ENCODE data around the gene NEDD9. TPM values are rescaled to one million over a fixed set of nuclear protein-coding genes. Genes with fewer than 3 reads are reported as not detected.

NEDD9 gene
- total RNA-seq, 1 donor from 2014 or later, result 36.9 TPM

DNA sequence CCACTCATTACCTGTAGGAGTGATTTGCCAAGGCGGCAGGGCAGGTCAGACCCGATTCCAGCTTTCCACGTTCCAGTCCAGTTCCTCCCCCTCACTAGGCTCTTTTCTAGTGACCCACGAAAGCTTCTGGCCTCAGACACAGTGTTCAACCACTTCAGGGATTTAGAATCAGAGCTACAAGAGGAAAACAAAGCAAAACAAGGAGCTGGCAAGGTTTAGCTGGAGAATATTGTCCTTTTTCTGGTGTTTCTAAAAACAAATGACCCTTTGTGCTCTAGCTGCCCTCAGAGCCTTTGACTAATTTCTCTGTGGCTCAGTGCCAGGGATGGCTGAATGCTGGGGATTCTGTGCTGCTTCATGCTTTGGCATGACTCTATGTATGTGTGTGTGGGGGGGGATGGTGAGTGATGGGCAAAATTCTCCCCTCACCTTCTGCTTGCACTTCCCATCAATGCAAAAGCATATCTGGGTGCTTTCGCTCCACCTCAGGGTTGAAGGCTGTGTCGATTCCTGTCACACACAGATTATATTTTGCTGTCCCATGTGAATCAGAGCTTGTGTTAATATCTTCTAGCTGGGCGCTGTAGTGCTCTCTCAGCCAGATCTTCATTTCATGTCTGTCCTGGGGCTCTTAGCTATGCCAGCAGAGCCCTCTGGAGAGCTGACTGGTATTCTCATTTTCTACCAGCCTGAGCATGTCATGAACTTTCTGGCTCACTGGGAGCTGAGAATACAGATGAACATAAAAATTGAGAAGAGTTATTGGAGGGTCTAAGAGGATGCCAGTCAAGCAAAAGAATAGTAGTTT, 19.3 kb upstream of the NEDD9 start:
- intact Hi-C loops (cut with micrococcal nuclease), result no loop called here
- peaks cover 57% of the 10 kb centered on the region for H3K36me3 Mint-ChIP-seq (ENCODE audit: low read depth)
- H3K4me1 Mint-ChIP-seq, result peaks cover 8% of the 10 kb centered on the region
- no peak overlapping the region for H3K27ac Mint-ChIP-seq
- H3K9me3 Mint-ChIP-seq, result peaks cover 8% of the 10 kb centered on the region
- H3K4me3 Mint-ChIP-seq, result no peak overlapping the region
- DNase-seq, result no peak
- H3K27me3 Mint-ChIP-seq, result no peaks in the 10 kb centered on the region

DNA sequence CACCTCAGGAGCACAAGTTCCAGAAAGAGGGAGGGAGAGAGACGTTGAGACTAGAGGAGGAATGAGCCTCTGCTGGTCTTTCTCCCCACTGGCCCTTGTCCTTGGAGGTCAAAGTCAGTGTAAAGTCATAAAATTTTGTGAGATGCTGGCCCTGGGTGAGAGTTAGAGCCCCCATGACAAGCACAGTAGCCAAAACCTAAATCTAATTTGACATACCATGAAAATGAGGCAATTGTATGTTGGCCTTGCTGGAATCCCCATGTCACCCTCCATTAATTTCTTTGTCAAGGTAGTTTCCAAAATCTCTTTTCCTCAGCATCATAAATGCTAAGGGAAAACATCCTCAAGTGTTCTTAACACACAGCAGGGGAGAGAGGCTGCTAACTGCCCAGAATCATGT, 17.6 kb upstream of the NEDD9 start:
- Mint-ChIP-seq H3K27me3 (no peaks in the 10 kb centered on the region), H3K4me3 (no peak overlapping the region), H3K4me1 (peaks cover 5% of the 10 kb centered on the region), H3K27ac (no peak overlapping the region), H3K36me3 (ENCODE audit: low read depth) (peaks cover 52% of the 10 kb centered on the region), H3K9me3 (peaks cover 4% of the 10 kb centered on the region)
- intact Hi-C loops (cut with micrococcal nuclease), result no loop called here
- no peak for DNase-seq

DNA sequence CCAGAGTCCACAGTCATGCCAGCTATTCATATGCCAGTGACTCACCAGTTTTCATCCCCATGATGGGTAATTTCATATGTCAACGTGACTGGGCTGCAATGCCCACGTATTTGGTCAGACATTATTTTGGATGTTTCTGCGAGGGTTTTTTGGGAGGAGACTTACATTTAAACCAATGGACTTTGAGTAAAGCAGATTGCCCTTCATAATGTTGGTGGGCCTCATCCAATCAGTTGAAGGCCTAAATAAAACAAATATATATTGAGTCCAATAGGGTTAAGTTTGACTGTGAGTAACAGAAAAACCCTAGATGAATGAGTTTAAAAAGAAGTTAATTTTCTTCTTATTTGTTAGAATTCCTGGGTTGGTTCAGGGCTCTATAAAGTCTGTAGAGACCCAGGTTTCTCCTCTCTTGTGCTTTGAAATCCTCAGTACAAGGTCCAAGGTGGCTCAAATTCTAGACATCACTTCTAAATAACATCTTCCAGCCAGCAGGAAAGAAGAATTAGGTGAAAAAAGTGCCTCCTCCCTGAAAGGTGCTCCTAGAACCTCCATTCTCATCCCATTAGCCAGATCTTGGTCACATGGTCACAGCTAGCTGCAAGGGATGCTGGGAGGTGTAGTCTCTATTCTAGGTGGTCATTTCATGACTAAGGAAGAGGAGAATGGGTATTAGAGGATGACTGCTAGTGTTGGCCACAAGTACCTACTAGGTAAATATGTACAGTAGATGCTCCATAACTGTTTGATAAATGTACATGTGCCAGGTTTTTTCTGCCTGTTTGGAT, 16.7 kb upstream of the NEDD9 start:
- no peak for DNase-seq
- peaks cover 8% of the 10 kb centered on the region for H3K4me1 Mint-ChIP-seq
- no peaks in the 10 kb centered on the region for H3K9me3 Mint-ChIP-seq
- intact Hi-C loops (cut with micrococcal nuclease), result no loop called here
- no peak overlapping the region for H3K27ac Mint-ChIP-seq
- H3K27me3 Mint-ChIP-seq, result no peaks in the 10 kb centered on the region
- no peak overlapping the region for H3K4me3 Mint-ChIP-seq
- peaks cover 49% of the 10 kb centered on the region for H3K36me3 Mint-ChIP-seq (ENCODE audit: low read depth)

DNA sequence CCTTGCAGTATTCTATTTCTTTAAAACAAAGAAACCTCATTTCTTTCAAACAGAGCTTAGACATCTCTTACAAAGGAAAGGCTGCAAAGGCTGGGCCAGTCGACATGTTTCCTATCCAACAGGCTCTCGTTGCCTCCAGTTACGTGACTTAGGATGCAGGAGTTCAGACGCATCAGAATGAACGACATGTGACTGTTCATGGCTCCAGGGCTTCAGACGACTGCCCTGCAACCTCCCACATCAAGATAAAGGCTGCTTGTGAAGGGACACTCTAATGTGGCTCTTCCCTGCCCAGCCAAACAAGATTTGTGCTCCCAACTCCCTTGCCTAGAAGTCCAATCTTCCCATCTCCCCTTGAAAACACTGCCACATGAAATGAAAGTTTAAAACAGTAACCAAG, 14.3 kb upstream of the NEDD9 start:
- Mint-ChIP-seq H3K4me1 (peaks cover 10% of the 10 kb centered on the region), H3K27ac (no peak overlapping the region), H3K9me3 (peaks cover 4% of the 10 kb centered on the region), H3K36me3 (ENCODE audit: low read depth) (peaks cover 57% of the 10 kb centered on the region), H3K4me3 (no peak overlapping the region), H3K27me3 (no peaks in the 10 kb centered on the region)
- intact Hi-C loops (cut with micrococcal nuclease), result no loop called here
- DNase-seq, result no peak

DNA sequence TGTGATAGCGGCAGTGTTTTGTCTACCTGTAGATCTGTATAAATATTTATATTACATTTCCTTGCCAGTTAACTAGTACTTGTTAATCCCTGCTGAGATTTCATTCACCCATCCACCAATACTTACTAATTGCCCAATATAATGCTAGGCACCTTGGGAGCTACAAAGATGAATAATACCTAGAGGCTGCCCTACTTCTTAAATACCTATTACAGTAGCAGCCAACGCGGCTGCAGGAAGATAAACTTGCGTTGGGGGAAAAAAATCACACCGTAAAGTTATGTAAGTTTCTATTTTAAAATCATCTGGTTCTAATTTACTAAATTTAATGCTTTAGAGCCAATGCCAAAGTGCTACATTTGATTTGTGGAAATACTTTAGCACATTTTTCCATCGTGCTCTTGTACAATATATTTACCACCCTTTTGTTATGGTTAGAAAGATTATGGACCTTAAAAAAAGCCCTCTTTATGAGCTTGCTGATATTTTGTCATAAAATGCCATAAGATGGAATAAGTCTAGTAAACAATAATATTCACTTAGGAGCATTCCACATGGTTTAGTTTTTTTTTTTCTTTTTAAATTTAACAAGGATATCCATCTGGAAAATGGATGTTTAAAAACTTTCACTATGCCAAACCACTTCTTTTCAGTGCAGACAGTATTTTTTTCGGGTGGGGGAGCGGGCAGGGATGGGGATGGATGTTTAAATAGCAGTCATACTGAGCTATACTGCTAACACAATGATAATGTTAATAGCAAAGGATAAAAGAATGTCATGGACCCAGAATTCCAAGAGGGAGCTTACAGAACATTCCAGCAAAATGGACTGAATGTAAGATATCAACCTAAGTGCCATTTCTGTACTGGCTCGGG, 13.2 kb upstream of the NEDD9 start:
- no peaks in the 10 kb centered on the region for H3K27me3 Mint-ChIP-seq
- peaks cover 4% of the 10 kb centered on the region for H3K9me3 Mint-ChIP-seq
- no peak overlapping the region for H3K4me3 Mint-ChIP-seq
- H3K36me3 Mint-ChIP-seq (ENCODE audit: low read depth), result peaks cover 53% of the 10 kb centered on the region
- no peak overlapping the region for H3K27ac Mint-ChIP-seq
- intact Hi-C loops (cut with micrococcal nuclease), result no loop called here
- DNase-seq, result no peak
- peaks cover 14% of the 10 kb centered on the region for H3K4me1 Mint-ChIP-seq

DNA sequence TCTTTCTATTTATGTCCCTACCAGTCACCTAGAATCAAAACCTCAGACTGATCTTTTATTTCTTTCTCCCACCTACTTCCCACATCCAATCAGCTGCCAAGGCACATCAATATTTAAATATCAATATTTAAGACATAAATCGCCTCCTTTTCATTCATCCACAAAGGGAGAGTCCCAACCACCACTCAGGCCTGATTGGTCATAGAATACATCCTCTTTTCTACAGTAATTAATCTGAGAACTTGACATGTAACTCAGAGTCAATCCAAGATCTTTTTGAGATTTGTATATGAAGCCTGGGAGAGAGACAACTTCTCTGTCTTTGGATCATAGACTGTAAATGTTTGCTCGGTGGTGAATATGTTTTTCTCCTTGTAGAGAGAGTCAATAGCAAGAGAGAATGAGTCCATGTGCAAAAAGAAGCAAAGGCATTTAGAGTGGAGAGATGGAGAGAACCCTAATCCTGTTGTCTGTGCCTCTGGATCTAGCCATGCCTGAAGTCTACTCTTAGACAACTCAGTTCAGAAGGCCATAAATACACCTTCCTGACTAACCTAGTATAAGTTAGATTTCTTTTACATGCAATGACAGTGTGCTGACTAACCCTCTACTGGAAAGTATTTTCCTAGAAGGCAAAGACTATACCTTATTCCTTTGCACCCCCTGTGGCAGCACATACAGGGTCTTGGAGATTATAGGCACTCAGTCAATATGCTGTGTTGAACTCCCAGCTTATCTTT, 12.1 kb upstream of the NEDD9 start:
- Mint-ChIP-seq H3K4me1 (peaks cover 14% of the 10 kb centered on the region), H3K9me3 (peaks cover 4% of the 10 kb centered on the region), H3K27ac (no peak overlapping the region), H3K27me3 (no peaks in the 10 kb centered on the region), H3K4me3 (no peak overlapping the region), H3K36me3 (ENCODE audit: low read depth) (peaks cover 45% of the 10 kb centered on the region)
- intact Hi-C loops (cut with micrococcal nuclease), result no loop called here
- no peak for DNase-seq

DNA sequence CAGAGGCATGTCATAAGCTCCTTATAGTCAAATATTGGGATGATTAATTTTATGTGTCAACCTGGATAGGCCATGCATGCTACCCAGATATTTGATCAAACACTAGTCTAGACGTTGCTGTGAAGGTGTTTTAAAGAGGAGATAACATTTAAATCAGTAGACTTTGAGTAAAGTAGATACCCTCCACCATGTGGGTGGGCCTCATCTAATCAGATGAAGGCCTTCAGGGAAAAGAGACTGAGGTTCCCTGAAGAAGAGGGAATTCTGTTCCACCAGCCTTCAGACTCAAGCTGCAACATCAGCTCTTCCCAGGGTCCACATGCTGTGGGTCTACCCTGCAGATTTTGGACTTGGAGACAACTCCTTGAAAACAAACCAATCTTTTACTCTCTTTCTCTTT, 11.4 kb upstream of the NEDD9 start:
- Mint-ChIP-seq H3K27me3 (no peaks in the 10 kb centered on the region), H3K36me3 (ENCODE audit: low read depth) (peaks cover 41% of the 10 kb centered on the region), H3K4me1 (peaks cover 14% of the 10 kb centered on the region), H3K27ac (no peak overlapping the region), H3K9me3 (peaks cover 4% of the 10 kb centered on the region), H3K4me3 (no peak overlapping the region)
- intact Hi-C loops (cut with micrococcal nuclease), result no loop called here
- no peak for DNase-seq

DNA sequence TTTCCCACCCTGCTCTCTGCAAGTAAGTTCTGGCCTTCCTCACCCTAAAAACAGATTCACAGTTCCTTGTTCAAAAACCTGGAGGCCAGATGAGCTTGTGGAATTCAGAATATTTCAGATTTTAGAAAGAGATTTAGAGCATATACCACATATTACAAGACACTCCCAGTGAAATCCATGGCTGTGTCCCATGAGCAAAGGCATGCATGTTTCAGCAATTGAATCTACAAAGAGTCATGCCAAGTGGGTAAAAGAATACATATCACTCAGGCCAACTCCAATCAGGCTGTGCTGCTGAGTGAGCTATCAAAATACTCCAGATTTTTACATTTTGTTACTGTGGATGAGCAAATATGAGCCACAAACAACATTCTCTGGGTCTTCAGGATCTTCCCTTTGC, 10.2 kb upstream of the NEDD9 start:
- Mint-ChIP-seq H3K4me1 (peaks cover 14% of the 10 kb centered on the region), H3K27me3 (no peaks in the 10 kb centered on the region), H3K4me3 (no peak overlapping the region), H3K36me3 (ENCODE audit: low read depth) (peaks cover 43% of the 10 kb centered on the region), H3K27ac (no peak overlapping the region), H3K9me3 (peaks cover 7% of the 10 kb centered on the region)
- intact Hi-C loops (cut with micrococcal nuclease), result no loop called here
- DNase-seq, result no peak

DNA sequence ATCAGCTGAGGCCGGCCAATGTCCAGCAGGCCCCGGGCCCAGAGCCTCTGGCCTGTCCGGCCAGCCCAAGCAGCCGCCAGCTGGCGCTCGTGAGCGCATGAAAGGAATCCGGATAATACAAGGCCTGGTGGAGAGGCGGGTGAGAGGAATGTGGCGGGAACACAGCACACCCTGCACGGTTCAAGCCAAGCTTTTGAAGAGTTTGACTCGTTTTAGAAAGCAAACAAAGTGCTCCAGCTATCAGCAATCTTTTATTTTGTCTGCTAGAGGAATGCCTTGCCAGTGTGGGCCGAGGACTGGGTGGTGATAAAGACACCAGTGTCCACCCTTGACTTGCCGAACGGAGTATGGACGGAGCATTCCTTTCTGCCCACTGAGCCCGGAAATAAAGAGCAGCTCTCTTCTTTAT, 9.3 kb upstream of the NEDD9 start:
- Mint-ChIP-seq H3K27ac (no peak overlapping the region), H3K4me3 (no peak overlapping the region), H3K4me1 (peaks cover 17% of the 10 kb centered on the region), H3K36me3 (ENCODE audit: low read depth) (peaks cover 40% of the 10 kb centered on the region), H3K9me3 (peaks cover 7% of the 10 kb centered on the region), H3K27me3 (no peaks in the 10 kb centered on the region)
- intact Hi-C loops (cut with micrococcal nuclease), result no loop called here
- no peak for DNase-seq

DNA sequence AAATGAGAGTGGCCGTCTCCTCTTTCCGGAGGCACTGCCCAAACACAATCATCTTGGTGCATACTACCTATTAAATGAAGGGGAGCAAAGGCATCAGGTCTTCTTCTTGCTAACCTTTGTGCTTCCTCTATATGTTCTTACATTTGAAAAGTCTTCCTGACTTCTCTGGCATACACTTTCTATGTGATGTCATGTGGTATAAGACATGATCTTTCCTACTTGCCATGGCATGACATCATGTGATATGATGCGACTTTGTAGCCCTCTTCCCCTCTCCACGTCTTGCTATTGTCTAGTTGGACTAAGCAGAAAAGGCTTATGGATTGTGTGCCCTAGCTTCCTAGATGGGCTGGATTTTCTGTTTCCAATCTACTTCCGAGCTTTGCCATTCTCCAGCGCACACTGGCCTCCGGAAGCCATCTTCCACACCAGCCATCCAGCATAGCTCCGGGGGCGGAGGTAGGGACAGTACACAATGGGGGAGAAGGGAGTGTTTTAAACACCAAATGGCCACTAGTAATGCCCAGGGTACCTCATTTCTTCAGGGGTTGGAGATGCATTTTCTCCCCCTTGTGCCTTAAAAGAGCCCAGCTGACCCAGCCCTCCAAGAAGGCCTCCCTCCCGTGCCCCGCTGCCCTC, 8.8 kb upstream of the NEDD9 start:
- no peak for DNase-seq
- H3K9me3 Mint-ChIP-seq, result peaks cover 7% of the 10 kb centered on the region
- peaks cover 40% of the 10 kb centered on the region for H3K36me3 Mint-ChIP-seq (ENCODE audit: low read depth)
- H3K27me3 Mint-ChIP-seq, result no peaks in the 10 kb centered on the region
- no peak overlapping the region for H3K27ac Mint-ChIP-seq
- intact Hi-C loops (cut with micrococcal nuclease), result no loop called here
- H3K4me3 Mint-ChIP-seq, result no peak overlapping the region
- H3K4me1 Mint-ChIP-seq, result peaks cover 22% of the 10 kb centered on the region

DNA sequence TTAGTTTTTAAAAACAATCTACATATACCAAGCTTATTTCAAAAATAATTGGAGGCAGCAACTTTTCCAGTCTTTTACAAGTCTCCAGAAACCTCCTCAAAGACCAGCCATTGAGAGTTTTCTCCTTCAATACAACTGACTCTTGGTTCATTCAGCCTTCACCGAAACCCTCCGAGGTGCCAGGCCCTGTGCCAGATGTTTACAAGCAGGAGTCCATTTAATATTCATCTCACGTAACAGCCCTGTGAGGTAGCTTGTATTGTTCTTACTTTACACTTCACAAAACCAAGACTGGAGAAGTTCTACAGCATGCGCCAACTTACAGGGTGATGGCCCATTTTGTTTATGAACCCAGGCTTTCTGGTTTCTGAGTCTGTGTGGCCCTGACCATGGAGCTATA, 5.5 kb upstream of the NEDD9 start:
- no peak for DNase-seq
- no peaks in the 10 kb centered on the region for H3K27me3 Mint-ChIP-seq
- H3K4me1 Mint-ChIP-seq, result peaks cover 36% of the 10 kb centered on the region
- H3K36me3 Mint-ChIP-seq (ENCODE audit: low read depth), result peaks cover 26% of the 10 kb centered on the region
- intact Hi-C loops (cut with micrococcal nuclease), result loop anchor here (10.0 kb wide), 3 partner anchors 257 to 493 kb away; partner anchors contain the start of gene TMEM14B
- H3K4me3 Mint-ChIP-seq, result no peak overlapping the region
- H3K9me3 Mint-ChIP-seq, result peaks cover 3% of the 10 kb centered on the region
- H3K27ac Mint-ChIP-seq, result no peak overlapping the region

DNA sequence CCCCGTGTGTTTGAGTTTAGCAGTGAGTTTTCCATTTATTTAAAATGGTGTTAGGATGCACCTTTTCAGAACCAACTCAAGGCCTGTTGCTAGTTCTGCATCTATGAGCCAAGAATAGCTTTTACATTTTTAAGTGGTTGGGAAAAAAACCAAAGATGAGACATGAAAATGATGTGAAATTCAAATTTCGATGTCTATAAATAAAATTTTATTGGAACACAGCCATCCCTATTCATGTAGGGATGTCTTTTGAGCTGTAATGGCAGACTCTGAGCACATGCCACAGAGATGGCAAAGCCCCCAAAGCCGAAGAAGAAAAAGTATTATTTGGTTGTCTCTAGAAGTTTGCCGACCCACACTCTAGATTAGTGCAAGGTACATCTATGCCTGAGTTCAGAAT, 5.0 kb upstream of the NEDD9 start:
- Mint-ChIP-seq H3K4me3 (no peak overlapping the region), H3K27me3 (no peaks in the 10 kb centered on the region), H3K9me3 (peaks cover 3% of the 10 kb centered on the region), H3K4me1 (peaks cover 37% of the 10 kb centered on the region), H3K27ac (peak overlapping the region; percentile 80), H3K36me3 (ENCODE audit: low read depth) (peaks cover 23% of the 10 kb centered on the region)
- intact Hi-C loops (cut with micrococcal nuclease), result loop anchor here (10.0 kb wide), 3 partner anchors 257 to 493 kb away; partner anchors contain the start of gene TMEM14B
- no peak for DNase-seq

DNA sequence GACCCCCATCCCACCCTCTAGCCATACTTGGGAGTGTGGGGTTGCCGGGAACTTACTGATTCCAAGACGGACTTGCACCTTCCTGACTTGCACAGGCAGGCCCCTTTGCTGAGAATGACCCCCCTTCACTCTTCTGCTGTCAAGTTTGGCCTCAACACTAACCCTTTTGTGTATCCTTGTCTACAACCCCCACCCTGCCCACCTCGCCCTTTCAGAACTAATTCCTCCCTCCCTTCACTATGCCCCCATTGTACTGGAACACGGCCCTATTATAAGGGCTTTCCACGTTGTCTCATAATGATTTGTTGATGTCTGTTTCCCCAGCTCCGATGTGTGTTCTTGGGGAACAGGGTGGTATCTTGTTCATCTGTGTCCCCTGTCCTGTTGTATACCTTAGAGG, 4.4 kb upstream of the NEDD9 start:
- Mint-ChIP-seq H3K4me1 (peaks cover 38% of the 10 kb centered on the region), H3K9me3 (peaks cover 3% of the 10 kb centered on the region), H3K36me3 (ENCODE audit: low read depth) (peaks cover 22% of the 10 kb centered on the region), H3K27me3 (no peaks in the 10 kb centered on the region), H3K4me3 (no peak overlapping the region), H3K27ac (peak overlapping the region; percentile 80)
- intact Hi-C loops (cut with micrococcal nuclease), result loop anchor here (10.0 kb wide), 3 partner anchors 258 to 492 kb away; partner anchors contain the start of gene TMEM14B
- no peak for DNase-seq
